Liver (tissue), 9 donors: ENCODE data around the gene ZDHHC21. TPM values are rescaled to one million over a fixed set of nuclear protein-coding genes. Genes with fewer than 3 reads are reported as not detected.
A peak's percentile ranks its signal among the peaks of the same experiment; 100 is the strongest.

Source experiments
- DNase-seq: peaks from one replicate; pipeline ENCODE4 v3.0.0-alpha.2; 2017; ENCODE audit warnings: low spot score
- H3K27ac ChIP-seq, 2 donors: one replicate each; pipeline ENCODE4 v1.7.0; 2013; ENCODE audit warnings: inconsistent platforms in 2 of 2, low read length in 2 of 2, control low read depth in 1 of 2, low read depth in 1 of 2, mild to moderate bottlenecking in 1 of 2
- H3K27me3 ChIP-seq, 4 donors: one replicate each; pipeline versions ENCODE4 v1.6.1 to v1.7.0; 2013; ENCODE audit warnings: low read length in 3 of 4, inconsistent platforms in 1 of 4, mild to moderate bottlenecking in 1 of 4, moderate library complexity in 1 of 4; ENCODE audit not compliant: control insufficient read depth in 4 of 4, insufficient read depth in 4 of 4
- H3K36me3 ChIP-seq, 4 donors: one replicate each; pipeline versions ENCODE4 v1.6.1 to v1.7.0; 2013; ENCODE audit warnings: low read length in 3 of 4, mild to moderate bottlenecking in 3 of 4, low read depth in 1 of 4, moderate library complexity in 1 of 4; ENCODE audit not compliant: control insufficient read depth in 4 of 4, insufficient read depth in 3 of 4
- H3K4me1 ChIP-seq, 4 donors: one replicate each; pipeline versions ENCODE4 v1.6.1 to v1.7.0; 2013; ENCODE audit warnings: low read length in 3 of 4, mild to moderate bottlenecking in 3 of 4, moderate library complexity in 1 of 4; ENCODE audit not compliant: control insufficient read depth in 4 of 4, insufficient read depth in 4 of 4
- H3K4me3 ChIP-seq, 3 donors: one replicate each; pipeline versions ENCODE4 v1.6.1 to v1.7.0; 2013; ENCODE audit warnings: low read length in 3 of 3, control low read depth in 1 of 3, low read depth in 1 of 3, mild to moderate bottlenecking in 1 of 3
- H3K9ac ChIP-seq, 2 donors: one replicate each; pipeline ENCODE4 v1.7.0; 2013; ENCODE audit warnings: low read length in 2 of 2, mild to moderate bottlenecking in 2 of 2, moderate library complexity in 2 of 2, control low read depth in 1 of 2, low read depth in 1 of 2
- H3K9me3 ChIP-seq, 4 donors: one replicate each; pipeline versions ENCODE4 v1.6.1 to v1.7.0; 2013; ENCODE audit warnings: low read length in 3 of 4; ENCODE audit not compliant: control insufficient read depth in 4 of 4
- CTCF ChIP-seq: fragments of 150-350 bp; IDR thresholded peaks from 2 replicates; pipeline ENCODE4 v1.5.1; 2017; ENCODE audit warnings: improper control_type of control experiment, low read depth, low read length; ENCODE audit not compliant: missing input control
- EGR1 ChIP-seq, 2 donors: IDR thresholded peaks; 2 replicates each; pipeline ENCODE4 v1.6.1; 2016 to 2018; ENCODE audit warnings: antibody characterized with exemption in 2 of 2, low read depth in 2 of 2
- FOXA1 ChIP-seq: IDR thresholded peaks from 2 replicates; pipeline ENCODE4 v1.6.1; 2016; ENCODE audit warnings: antibody characterized with exemption
- FOXA2 ChIP-seq: IDR thresholded peaks from 2 replicates; pipeline ENCODE4 v1.6.1; 2016; ENCODE audit warnings: antibody characterized with exemption
- HNF4G ChIP-seq: IDR thresholded peaks from 2 replicates; pipeline ENCODE4 v1.6.1; 2016; ENCODE audit warnings: antibody characterized with exemption
- JUND ChIP-seq, 2 donors: IDR thresholded peaks; 2 replicates each; pipeline ENCODE4 v1.6.1; 2016; ENCODE audit warnings: antibody characterized with exemption in 2 of 2
- NR2F2 ChIP-seq: IDR thresholded peaks from 2 replicates; pipeline ENCODE4 v1.6.1; 2016; ENCODE audit warnings: antibody characterized with exemption
- RAD21 ChIP-seq, 2 donors: IDR thresholded peaks; 2 replicates each; pipeline ENCODE4 v1.6.1; 2016; ENCODE audit warnings: antibody characterized with exemption in 2 of 2, mild to moderate bottlenecking in 2 of 2
- REST ChIP-seq: IDR thresholded peaks from 2 replicates; pipeline ENCODE4 v1.6.1; 2016; ENCODE audit warnings: antibody characterized with exemption, mild to moderate bottlenecking
- RXRA ChIP-seq, 2 donors: IDR thresholded peaks; 2 replicates each; pipeline ENCODE4 v1.6.1; 2017 to 2018; ENCODE audit warnings: antibody characterized with exemption in 2 of 2, mild to moderate bottlenecking in 1 of 2
- SP1 ChIP-seq: IDR thresholded peaks from 2 replicates; pipeline ENCODE4 v1.6.1; 2018; ENCODE audit warnings: antibody characterized with exemption, mild to moderate bottlenecking
- TAF1 ChIP-seq: conservative IDR thresholded peaks from 2 replicates; pipeline ENCODE4 v1.6.1; 2016; ENCODE audit warnings: antibody characterized with exemption, mild to moderate bottlenecking
- YY1 ChIP-seq: IDR thresholded peaks from 2 replicates; pipeline ENCODE4 v1.6.1; 2016; ENCODE audit warnings: antibody characterized with exemption, mild to moderate bottlenecking
- WGBS: extraction: QIAGEN DNeasy Blood & Tissue Kit; methylation state at CpG from one replicate; pipeline ENCODE4 v1.1.7; 2013; 5-methylcytosine and 5-hydroxymethylcytosine counted together
- polyA plus RNA-seq, 2 donors: library from polyadenylated mRNA; stranded (reverse) in 1 of 2; unstranded in 1 of 2; fragments of 200-250 nt in 1 of 2; fragments of >200 nt in 1 of 2; fragmentation: Nextera tagmentation in 1 of 2; extraction: Ambion mirVana in 1 of 2; gene quantifications; one replicate each; pipeline versions ENCODE4 v1.2.1 to v1.2.3, GENCODE V29; 2013 to 2015
- total RNA-seq, 2 donors: library from RNA; depleted of rRNA; stranded (reverse); fragments of >200 nt; gene quantifications; one replicate each; pipeline ENCODE4 v1.2.3, GENCODE V29; 2014
- TF ChIP-seq, protein P1 (sequence below): IDR thresholded peaks from 2 replicates; pipeline ENCODE4 v1.6.1; 2016; ENCODE audit warnings: antibody characterized with exemption
- TF ChIP-seq, protein P2 (sequence below): IDR thresholded peaks from 2 replicates; pipeline ENCODE4 v1.6.1; 2016; ENCODE audit warnings: antibody characterized with exemption
- donor health status: healthy.
- donor health status: healthy.
- donor health status: healthy.
- donor health status: healthy.
- donor health status: healthy.

Gene ZDHHC21
- total and polyA plus RNA-seq, 4 donors: 1.3 to 6.0 (median 2.7) TPM

DNA sequence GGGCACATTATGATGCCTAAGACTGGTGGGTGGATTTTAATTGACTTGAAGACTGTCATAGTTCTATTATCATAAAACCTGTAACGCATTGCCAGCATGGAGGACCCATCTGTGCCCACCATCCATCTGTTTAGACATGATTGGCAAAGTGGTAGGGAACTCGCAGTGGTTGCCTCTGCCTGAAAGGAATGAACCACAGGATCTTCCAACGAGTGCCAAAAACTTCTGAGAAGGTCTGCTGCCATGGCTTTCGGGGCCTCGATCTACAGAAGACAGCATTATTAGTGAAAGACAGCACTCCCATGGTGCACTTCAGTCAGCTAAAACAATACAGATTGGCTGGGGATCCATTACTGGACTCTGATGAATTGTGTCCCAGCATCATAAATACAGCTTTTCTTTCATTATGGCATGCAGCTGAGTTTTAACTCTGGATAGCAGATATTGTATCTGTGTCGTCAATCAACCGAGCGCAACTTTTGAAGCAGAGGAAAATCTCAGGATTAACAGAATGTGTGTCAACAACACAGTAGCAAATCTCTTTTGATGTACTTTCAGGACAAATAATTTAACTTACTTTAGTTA, 74.3 kb downstream of the ZDHHC21 start:
- TF ChIP-seq REST (no peak), FOXA1 (no peak), JUND (IDR thresholded peaks at IDR 0.05) (no peak), HNF4G (no peak), EGR1 (IDR thresholded peaks at IDR 0.05; ENCODE audit: low read depth in 2 of 2) (no peak), SP1 (no peak), FOXA2 (no peak), RXRA (IDR thresholded peaks at IDR 0.05) (no peak)
- TF ChIP-seq, protein P1, sequence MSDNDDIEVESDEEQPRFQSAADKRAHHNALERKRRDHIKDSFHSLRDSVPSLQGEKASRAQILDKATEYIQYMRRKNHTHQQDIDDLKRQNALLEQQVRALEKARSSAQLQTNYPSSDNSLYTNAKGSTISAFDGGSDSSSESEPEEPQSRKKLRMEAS: no peak
- TF ChIP-seq, protein P2, sequence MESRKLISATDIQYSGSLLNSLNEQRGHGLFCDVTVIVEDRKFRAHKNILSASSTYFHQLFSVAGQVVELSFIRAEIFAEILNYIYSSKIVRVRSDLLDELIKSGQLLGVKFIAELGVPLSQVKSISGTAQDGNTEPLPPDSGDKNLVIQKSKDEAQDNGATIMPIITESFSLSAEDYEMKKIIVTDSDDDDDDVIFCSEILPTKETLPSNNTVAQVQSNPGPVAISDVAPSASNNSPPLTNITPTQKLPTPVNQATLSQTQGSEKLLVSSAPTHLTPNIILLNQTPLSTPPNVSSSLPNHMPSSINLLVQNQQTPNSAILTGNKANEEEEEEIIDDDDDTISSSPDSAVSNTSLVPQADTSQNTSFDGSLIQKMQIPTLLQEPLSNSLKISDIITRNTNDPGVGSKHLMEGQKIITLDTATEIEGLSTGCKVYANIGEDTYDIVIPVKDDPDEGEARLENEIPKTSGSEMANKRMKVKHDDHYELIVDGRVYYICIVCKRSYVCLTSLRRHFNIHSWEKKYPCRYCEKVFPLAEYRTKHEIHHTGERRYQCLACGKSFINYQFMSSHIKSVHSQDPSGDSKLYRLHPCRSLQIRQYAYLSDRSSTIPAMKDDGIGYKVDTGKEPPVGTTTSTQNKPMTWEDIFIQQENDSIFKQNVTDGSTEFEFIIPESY: no peak
- WGBS: 98% methylated on average over 8 of the region's 8 CpGs

GRCh38 chr9:14616188-14616982, 76.8 kb downstream of the ZDHHC21 start:
- Histone ChIP-seq H3K36me3 (peaks cover 0 to 3% (median 0%) of the 10 kb centered on the region in 4 donors), H3K27ac (no peak overlapping the region), H3K4me1 (no peaks in the 10 kb centered on the region), H3K9me3 (no peaks in the 10 kb centered on the region), H3K27me3 (no peaks in the 10 kb centered on the region), H3K4me3 (no peak overlapping the region), H3K9ac (no peak overlapping the region)
- no peak for DNase-seq
- WGBS: 56% methylated on average over 3 of the region's 3 CpGs
- TF ChIP-seq SP1 (no peak), EGR1 (IDR thresholded peaks at IDR 0.05; ENCODE audit: low read depth in 2 of 2) (no peak), TAF1 (no peak), JUND (IDR thresholded peaks at IDR 0.05) (no peak), RAD21 (IDR thresholded peaks at IDR 0.05) (peak; percentile 85 to 86), CTCF (peak; percentile 67), YY1 (no peak), NR2F2 (no peak), FOXA2 (no peak), FOXA1 (no peak)
- TF ChIP-seq, protein P2: no peak

More for the DNA sequence above, 74.3 kb downstream of the ZDHHC21 start:
- H3K9ac ChIP-seq: no peak overlapping the region
- no peaks in the 10 kb centered on the region for H3K27me3 ChIP-seq
- peaks cover 0 to 3% (median 0%) of the 10 kb centered on the region in 4 donors for H3K36me3 ChIP-seq
- no peaks in the 10 kb centered on the region for H3K4me1 ChIP-seq
- no peak for DNase-seq
- H3K9me3 ChIP-seq: no peaks in the 10 kb centered on the region
- no peak overlapping the region for H3K27ac ChIP-seq
- H3K4me3 ChIP-seq: no peak overlapping the region
